WI38 (cell line): ENCODE data around the gene RAB30.

Experiments used
- H3K4me3 ChIP-seq: 2 replicates; pipeline ENCODE4 v1.5.1; 2011; ENCODE audit warnings: low read depth, mild to moderate bottlenecking, control low read depth, low read length
- CTCF ChIP-seq: IDR thresholded peaks from 2 replicates; pipeline ENCODE4 v1.5.1; 2012; ENCODE audit warnings: low read depth, mild to moderate bottlenecking, control low read depth, low read length

The RAB30 gene

GRCh38 chr11:82998697-82999096 lies 73.0 kb downstream of the RAB30 start:
- TF ChIP-seq CTCF = no peak
- H3K4me3 ChIP-seq = no peak overlapping the region

- no peak for TF ChIP-seq CTCF
- no peak overlapping the region for H3K4me3 ChIP-seq
Observed at GRCh38 chr11:82996966-82997606, 74.6 kb downstream of the RAB30 start.

GRCh38 chr11:82995754-82996398 lies 75.8 kb downstream of the RAB30 start:
- no peak overlapping the region for H3K4me3 ChIP-seq
- no peak for TF ChIP-seq CTCF

GRCh38 chr11:82995235-82995634 lies 76.5 kb downstream of the RAB30 start:
- no peak overlapping the region for H3K4me3 ChIP-seq
- TF ChIP-seq CTCF = no peak

GRCh38 chr11:82994604-82995230 lies 77.0 kb downstream of the RAB30 start:
- no peak for TF ChIP-seq CTCF
- no peak overlapping the region for H3K4me3 ChIP-seq

- H3K4me3 ChIP-seq = no peak overlapping the region
- TF ChIP-seq CTCF = no peak
Observed at GRCh38 chr11:82992223-82992622, 79.5 kb downstream of the RAB30 start.

GRCh38 chr11:82989628-82990404 lies 81.9 kb downstream of the RAB30 start:
- no peak for TF ChIP-seq CTCF
- no peak overlapping the region for H3K4me3 ChIP-seq
